Measurements from ENCODE around the gene GRM7.

The GRM7 gene

DNA sequence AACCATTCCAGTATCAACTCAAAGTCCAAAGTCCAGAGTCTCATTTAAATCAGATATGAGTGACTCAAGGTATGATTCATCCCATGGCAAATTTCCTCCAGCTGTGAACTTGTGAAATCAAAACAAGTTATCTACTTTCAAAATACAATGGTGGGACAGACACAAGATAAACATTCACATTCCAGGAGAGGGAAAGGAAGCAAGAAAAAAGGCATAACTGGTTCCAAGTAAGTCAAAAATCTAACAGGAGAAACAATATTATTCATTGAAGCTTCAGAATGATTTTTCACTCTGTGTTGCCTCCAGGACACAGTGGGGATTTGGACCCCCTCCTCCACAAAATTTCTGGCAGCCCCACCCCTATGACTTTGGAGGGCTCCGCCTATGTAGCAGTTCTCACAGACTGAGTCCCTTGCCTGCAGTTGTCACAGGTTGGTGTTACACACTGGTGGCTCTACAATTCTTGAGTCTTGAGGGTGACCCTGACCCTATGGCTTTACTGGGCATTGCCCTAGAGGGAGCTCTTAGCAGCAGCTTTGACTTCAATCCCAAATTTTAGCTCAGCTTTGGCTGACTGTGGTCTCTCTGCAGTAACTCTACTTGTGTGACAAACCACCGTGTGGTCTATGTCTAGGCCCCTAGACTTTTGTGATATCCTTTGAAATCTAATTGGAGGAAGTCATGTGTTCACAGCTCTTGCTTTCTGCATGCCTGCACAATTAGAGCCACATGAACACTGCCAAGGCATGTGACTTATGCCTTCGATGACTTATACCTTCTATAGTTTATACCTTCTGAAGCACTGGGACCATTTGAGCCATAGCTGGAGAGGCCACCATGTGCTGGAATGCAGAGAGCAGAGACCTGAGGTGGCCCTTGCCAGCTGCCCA lies 644.2 kb downstream of the GRM7 start:
- no peak for DNase-seq (ENCODE audit: low read depth in 2 of 2)

DNA sequence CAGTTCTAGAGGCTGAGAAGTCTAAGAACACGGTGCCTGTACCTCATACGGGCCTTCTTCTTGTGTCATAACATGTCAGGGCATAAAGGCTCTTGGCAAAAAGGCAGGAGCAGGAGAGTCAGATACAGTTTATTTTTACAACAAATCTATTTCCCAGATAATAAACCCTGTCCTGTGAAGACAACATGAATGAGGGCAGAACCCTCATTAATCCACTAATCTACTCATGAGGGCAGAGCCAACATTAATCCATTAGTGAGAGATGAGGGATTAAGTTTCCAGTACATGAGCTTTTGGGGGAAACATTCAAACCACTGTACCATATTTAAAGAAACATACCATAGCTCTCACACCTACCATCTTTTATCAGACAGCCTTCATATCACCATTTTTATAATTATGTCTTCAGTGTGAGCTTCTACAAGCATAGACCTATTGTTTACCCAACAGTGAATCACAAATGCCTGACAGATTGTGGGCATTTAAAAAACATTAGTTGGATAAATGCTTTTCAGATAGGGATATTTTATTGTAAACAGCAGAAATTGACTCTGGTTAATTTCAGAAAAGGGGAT lies 645.8 kb downstream of the GRM7 start:
- no peak for DNase-seq (ENCODE audit: low read depth in 2 of 2)

DNA sequence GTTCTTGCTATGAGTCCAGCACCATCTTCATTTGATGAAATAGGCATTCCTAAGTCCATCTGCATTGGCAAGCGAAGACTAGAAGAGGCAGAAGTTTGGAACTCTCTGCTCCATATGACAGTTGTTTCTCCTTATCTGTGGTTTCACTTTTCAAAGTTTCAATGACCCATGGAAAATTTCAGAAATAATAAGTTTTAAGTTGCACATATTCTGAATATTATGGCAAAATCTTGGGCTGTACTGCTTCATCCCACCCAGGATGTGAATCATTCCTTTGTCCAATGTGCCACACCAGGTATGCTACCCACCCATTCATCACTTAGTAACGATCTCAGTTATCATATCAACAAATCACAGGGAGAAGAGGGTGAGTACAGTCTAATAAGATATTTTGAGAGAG lies 647.9 kb downstream of the GRM7 start:
- DNase-seq (ENCODE audit: low read depth in 2 of 2) = no peak

DNA sequence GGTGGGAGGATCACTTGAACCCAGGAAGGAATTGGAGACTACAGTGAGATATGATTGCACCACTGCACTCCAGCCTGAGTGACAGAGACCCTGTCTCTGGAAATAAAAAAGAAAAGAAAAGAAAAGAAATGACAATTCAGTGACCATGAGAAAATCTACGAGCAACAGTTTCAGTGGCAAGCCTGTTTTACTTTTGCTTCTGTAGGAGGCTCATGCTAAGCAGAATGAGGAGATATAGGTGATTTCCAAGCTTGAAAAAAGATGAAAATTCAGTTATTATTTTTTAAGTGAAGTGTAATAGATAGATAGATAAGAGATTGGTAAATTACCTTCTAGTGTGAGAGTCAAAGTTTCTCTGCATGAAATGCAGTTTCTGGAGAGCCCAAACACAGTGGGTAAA lies 651.1 kb downstream of the GRM7 start:
- DNase-seq (ENCODE audit: low read depth in 2 of 2) = no peak

DNA sequence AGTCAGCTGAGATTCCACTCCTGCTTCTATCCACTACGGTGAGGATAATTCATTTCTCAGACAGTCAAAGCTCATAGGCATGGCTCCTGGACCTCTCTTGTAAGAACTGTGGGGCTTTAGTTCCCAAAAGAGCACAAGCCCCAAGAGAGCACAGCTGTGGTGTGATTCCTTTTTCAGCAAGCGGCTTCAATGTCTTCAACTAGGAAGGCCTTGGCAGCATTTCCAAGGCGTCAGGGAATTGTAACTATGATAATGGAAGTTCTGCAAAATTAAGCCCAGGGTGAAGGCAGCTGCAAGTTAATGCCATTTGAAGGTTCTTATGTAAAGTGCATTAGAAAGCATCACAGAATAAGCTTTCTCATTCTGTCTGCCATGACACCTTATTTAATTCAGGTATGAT lies 657.1 kb downstream of the GRM7 start:
- DNase-seq (ENCODE audit: low read depth in 2 of 2) = no peak

DNA sequence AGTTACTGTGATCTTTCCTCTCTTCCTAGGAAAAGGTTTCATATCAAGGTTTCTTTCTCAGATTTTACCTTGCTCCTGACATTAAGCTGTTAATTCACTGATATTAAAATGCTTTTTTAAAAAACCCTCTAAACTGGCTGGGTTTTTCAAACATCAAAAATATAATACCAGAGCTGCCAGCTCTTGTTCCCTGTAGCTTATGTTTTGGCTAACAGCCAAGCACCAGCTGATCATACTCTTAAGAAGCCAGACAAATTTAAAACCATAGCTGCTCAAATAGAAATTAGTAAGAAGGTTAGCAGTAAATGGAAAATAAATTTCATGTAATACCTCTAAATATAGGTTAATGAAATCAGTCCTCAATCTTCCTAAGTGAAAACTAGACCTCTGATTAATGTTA lies 657.5 kb downstream of the GRM7 start:
- no peak for DNase-seq (ENCODE audit: low read depth in 2 of 2)

DNA sequence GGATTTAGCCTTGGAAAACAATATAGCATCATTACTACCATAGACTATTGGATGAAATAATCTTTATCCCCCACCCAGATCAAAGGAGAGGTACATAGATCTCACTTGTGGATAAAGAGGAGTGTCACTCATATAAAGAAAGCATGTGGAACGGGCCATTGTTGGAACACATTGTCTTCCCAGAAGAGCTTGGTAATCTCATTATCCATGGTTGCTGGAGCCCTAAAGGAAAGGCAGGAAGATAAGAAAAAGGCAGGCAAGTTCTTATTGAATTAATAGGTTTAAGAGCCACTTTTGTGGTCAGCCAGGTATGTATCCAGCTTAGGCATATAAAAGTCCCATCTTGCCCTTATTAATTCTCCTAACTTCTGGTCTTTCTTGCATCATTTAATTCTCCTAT lies 659.1 kb downstream of the GRM7 start:
- no peak for DNase-seq (ENCODE audit: low read depth in 2 of 2)

DNA sequence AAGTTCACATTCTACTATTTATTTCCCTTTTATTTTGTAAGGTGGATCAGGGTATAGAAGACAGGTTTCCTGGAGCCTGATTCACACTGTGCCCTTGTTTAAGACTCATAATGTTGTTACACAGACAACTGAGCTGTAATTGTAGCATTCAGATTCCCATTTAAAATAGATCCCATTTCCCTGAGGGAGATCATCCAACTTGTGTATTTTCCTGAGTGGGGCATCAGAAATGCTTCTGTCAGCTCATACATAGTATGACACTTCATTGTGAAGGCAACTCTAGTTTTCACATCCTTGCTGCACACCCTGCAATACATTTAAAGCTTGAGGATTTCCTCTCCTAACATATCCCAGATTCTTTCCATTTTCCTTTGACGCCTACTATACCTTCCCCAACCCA lies 659.7 kb downstream of the GRM7 start:
- no peak for DNase-seq (ENCODE audit: low read depth in 2 of 2)

DNA sequence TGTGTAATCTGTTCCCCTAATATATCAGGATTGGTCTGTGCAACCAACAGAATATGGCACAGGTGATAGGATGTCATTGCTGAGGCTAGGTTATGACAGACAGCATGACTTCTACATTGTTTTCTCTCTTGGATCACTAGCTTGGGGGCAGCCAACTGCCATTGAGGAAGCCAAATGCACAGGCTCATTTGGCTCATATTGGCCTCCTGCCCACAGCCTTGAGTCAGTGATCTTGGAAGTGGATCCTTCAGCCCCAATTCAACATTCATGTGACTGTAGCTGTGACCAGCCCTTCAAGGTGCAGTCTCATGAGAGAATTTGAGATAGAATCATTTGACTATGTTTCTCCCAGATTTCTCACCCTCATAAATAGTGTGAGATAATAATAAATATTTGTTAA lies 675.6 kb downstream of the GRM7 start:
- no peak for DNase-seq (ENCODE audit: low read depth in 2 of 2)

DNA sequence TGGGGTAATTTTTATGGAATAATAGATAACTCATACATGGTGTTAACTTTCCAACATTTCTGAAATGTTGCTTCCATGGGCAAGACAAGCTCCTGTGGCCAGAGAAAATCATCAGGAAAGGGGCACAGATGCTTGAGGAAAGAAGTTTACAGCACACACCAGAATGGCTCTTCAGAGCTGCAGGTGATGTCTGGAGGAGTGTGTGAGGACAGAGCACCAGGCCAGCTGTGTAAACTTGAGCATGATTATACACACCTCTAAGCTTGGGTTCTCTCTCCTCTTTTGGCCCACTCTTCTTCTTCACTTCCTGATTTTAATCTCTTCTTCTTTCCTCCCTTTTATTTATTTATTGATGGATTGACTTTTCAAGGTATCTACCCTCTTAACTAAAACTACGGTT lies 676.0 kb downstream of the GRM7 start:
- DNase-seq (ENCODE audit: low read depth in 2 of 2) = no peak

DNA sequence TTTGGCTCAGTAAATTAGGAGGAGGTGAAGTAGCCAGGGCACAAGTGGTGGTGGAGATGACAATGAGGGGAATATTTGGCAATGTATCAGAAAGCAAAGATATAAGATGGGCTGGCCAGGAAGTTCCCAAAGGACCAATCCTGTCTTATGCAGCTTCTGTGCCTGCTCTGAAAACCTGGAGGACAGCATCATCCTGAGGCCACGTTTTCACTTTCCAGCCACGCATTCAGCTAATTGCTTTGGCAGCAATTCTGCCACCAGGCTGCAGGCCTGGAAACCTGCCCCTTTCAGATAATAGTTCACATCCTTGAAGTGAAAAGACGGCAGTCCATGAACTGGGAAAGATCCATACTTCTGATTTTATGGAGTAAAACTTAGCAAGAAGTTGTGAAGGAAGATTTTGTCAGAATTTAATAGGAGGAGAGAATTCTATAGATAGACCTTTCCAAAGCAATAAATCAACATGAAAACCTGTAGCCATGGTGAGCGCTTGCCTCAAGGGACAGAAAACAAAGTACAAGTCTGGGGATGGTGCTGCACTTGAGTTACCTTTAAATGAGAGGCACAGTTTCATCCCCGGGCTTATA lies 682.5 kb downstream of the GRM7 start:
- no peak for DNase-seq (ENCODE audit: low read depth in 2 of 2)

DNA sequence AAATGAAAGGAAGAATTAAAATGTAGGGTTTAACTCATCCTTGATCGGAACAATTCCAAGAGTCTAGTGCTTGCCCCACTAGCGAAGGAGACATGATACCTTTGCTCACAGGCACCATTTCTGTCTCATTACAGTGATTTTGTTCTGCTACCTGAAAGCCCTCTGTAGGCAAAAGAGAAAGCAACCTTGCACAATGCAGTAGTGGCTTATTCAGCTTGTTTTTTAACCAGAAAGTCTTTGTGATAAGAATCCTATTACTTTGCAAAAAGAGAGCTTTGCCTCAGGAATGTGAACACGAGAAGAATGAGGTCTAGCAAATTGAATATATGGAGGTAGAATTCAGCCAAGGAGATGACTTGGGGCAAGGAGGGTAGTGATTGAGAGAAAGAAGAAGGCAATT lies 684.4 kb downstream of the GRM7 start:
- DNase-seq (ENCODE audit: low read depth in 2 of 2) = no peak

DNA sequence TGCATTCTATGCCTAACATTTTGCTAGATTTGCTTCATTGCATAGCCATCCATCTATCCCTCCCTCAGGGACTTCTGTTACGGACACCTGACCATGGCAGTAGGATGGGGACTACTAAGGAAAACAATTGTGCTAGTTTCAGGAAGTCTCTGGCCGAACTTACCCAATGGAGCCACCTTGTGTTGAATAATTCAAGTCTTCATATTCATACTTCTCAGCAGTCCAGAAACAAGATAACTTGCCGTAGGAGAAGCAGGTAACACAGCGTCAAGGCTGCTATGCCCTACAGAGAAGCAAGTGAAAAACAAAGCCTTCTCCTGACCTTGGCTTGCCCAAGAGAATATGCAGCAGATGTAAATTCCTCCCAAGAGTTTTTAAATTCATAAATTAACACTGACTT lies 685.3 kb downstream of the GRM7 start:
- DNase-seq (ENCODE audit: low read depth in 2 of 2) = no peak

DNA sequence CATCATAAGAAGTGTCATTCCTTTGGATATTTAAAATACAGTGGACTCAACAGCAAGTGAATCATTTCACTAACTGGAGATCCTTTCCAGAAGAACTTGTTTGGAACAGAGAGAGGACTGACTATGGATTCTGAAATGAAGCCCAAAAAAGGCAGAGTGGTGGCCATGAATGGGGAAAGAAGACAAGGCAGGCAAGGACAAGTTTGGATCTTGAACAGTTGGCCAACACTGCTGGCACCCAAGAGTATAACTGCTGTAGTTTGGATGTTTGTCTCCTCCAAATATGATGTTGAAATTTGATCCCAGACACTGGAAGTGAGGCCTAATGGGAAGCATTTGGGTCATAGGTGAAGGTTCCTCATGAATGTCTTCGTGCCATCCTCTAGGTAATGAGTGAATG lies 686.9 kb downstream of the GRM7 start:
- DNase-seq (ENCODE audit: low read depth in 2 of 2) = no peak

DNA sequence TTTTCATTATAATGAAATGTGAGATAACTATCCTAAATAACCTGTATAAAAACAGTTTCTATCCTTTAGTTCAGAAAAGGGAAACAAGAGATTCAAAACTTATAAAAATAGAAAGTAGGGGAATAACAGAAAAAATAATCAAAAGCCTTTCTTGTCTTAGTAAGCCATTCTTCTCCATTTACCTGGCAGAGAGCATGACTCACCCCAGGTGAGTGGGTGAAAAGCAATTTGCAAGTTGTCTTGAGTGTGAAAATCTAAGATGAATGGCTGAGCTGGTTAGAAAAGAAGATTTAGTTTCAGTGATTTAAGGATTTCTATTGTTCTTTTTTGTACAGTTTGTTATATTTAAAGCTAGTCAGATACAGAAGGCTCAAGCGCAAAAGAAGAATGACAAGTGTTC lies 702.0 kb downstream of the GRM7 start:
- DNase-seq (ENCODE audit: low read depth in 2 of 2) = no peak

DNA sequence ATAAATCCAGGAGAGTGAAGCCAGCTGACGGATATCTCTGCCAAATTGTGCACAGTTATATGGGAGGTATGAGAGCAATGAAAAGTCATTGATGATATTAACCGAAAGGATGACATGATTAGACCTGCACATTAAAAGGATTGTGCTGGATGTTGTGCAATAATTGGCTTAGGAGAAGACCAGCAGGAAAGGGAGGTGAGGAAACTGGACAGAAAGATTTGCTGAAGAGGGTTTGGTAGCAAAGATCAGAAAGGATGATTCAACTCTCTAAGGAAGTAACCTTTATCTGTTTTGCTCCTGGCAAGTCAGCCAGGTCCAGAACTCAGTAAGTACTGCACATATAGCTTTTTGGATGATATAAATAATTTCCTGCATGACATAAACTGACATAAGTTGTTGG lies 704.7 kb downstream of the GRM7 start:
- no peak for DNase-seq (ENCODE audit: low read depth in 2 of 2)

DNA sequence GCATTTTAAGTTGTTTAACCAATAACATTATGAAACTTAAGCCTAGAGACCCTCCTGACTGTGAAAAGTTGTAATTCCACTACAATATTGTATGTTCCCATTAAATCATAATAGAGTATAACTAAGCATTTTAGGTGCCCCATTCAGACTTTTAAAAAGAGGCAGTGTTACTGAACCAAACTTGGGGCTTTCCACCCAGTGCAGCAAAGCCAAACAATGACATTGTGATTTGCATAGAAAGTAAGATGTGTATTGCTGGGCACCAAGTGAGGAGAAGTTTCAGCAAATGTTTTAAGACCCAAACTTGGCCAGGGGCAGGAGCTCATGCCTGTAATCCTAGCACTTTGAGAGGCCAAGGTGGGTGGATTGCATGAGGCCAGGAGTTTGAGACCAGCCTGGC lies 706.2 kb downstream of the GRM7 start:
- no peak for DNase-seq (ENCODE audit: low read depth in 2 of 2)

DNA sequence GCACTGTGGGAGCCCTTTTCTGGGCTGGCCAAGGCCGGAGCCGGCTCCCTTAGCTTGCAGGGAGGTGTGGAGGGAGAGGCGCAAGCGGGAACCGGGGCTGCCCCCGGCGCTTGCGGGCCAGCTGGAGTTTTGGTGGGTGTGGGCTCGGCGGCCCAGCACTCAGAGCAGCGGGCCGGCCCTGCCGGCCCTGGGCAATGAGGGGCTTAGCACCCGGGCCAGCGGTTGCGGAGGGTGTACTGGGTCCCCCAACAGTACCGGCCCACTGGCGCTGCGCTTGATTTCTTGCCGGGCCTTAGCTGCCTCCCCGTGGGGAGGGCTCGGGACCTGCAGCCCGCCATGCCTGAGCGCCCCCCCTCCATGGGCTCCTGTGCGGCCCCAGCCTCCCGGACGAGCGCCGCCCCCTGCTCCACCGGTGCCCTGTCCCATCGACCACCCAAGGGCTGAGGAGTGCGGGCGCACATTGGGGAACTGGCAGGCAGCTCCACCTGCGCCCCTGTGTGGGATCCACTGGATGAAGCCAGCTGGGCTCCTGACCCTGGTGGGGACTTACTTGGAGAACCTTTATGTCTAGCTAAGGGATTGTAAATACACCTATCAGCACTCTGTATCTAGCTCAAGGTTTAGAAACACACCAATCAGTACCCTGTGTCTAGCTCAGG lies 707.7 kb downstream of the GRM7 start:
- no peak for DNase-seq (ENCODE audit: low read depth in 2 of 2)

DNA sequence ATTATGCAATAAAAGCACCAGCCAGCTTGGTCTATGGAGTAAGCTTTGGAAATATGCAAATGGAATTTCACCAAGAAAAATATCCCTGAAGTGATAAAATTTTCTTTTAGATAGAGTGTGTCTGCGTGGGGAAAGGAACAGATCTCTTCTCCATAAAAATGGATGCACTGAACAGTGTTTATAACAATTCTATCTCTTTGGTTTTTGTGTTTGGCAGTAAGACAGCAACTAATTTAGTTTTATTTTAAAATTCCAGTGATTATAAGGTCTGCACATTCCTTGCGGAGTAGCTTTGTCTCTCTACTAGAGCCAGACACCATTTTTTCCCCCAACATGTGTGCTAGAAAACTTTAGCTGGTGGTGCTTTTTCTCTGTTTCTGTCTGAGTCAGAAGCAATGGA lies 712.4 kb downstream of the GRM7 start:
- no peak for DNase-seq (ENCODE audit: low read depth in 2 of 2)

DNA sequence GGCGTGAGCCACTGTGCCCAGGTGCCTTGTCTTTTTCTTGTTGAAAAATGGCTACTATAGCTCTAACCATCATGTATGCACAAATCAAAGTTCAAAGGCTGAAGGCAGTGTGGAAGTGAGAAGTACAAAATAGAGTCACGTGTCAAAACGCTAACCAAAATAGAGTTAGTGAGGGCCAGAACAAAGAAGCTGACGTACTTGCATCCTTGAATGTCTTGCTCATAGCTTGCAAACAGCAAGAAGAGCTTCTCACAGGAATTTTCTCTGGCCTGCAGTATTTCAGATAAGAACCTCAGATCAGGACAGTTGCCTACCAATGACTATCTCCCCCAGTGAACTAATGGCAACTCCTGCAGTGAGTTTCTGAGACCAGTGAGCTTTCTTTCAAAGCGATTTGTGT lies 713.5 kb downstream of the GRM7 start:
- no peak for DNase-seq (ENCODE audit: low read depth in 2 of 2)

DNA sequence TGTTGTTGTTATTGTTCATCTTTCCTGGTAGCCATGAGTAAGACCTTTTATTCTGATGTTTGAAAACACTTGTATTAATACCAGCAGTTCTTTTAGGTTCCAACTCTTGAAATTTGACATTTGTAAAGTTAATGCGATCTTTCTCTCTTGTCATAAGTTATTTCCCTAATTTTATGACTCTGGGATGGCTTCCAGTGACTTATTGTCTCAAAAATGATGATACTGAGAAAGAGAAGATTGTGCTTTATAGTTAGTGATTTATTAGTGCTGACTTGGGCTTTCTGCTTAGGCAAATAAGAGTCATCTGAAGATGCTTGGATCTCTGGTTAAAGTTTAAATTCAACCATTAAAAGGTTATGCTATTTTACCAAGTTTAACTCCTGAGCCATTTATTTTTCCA lies 715.2 kb downstream of the GRM7 start:
- DNase-seq (ENCODE audit: low read depth in 2 of 2) = no peak

DNA sequence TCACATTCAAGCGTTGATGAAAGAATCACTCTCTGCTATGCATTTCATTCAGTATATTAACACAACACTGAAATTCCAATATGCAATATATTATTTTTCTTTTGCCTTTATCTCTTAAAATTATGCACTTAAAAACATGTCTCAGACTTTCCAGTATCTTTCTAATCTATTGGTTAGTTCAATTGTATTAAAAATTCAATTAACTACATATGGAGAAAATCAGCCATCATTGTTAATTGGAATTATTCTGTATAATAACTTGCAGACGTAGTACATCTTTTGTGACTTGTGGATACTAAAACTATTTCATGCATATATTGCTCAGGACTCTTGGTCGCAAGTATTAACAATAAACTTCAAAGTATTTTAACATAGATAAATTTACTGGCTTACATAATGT lies 715.6 kb downstream of the GRM7 start:
- DNase-seq (ENCODE audit: low read depth in 2 of 2) = no peak

DNA sequence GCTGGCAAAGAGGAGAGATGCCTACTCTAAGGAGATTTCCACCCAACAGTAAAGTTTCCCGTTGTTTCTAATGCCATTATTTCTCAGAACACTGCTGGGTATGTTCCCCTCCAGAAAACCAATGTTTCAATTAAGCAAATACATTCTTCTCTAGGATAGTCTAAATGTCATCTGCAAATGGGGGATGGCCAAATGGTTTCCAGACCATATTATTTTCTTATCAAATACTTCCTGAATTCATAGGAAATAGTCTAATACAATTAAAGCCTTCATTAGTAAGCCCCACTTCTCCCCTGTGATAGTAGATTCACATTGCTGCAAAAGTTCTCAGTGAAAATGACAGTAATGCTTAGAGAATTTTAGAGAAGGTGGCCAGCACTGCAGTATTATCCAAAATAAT lies 716.6 kb downstream of the GRM7 start:
- no peak for DNase-seq (ENCODE audit: low read depth in 2 of 2)
